Activated gamma-delta T cell treated with anti-CD3 and anti-CD28 coated beads, Interleukin-2, amount 50 U/mL, for 16 hours (primary cell): ENCODE measurements around the gene SEC14L2.
A peak's percentile ranks its signal among the peaks of the same experiment; 100 is the strongest.
"Not testable (repeated sequence)": the region's sequence is repeated elsewhere in the genome, so short reads cannot be mapped to it uniquely, and the experiment has no call there.

ENCODE experiments used
- DNase-seq: peaks from one replicate; pipeline ENCODE4 v3.0.0-alpha.2; 2020; ENCODE audit warnings: low read depth

SEC14L2 gene

GRCh38 chr22:30375312-30375849 lies 21.4 kb upstream of the SEC14L2 start:
- DNase-seq: no peak

GRCh38 chr22:30380011-30380410 lies 16.8 kb upstream of the SEC14L2 start:
- no peak for DNase-seq

GRCh38 chr22:30381264-30381663 lies 15.6 kb upstream of the SEC14L2 start:
- DNase-seq: no peak

GRCh38 chr22:30382340-30382739 lies 14.5 kb upstream of the SEC14L2 start:
- no peak for DNase-seq

- DNase-seq: no peak
Observed at GRCh38 chr22:30383061-30383460, 13.8 kb upstream of the SEC14L2 start.

- no peak for DNase-seq
Observed at GRCh38 chr22:30385942-30386341, 10.9 kb upstream of the SEC14L2 start.

GRCh38 chr22:30386608-30386959 lies 10.2 kb upstream of the SEC14L2 start:
- no peak for DNase-seq

- DNase-seq: peak; percentile 76
Observed at GRCh38 chr22:30386960-30387827, 9.6 kb upstream of the SEC14L2 start, which contains the start of gene RNF215. RNF215 (minus strand) TSS chr22:30387411; CDS start chr22:30387313, 98 bp downstream.

GRCh38 chr22:30390974-30391691 lies 5.7 kb upstream of the SEC14L2 start:
- peak; percentile 71 for DNase-seq

GRCh38 chr22:30392661-30393321 lies 4.0 kb upstream of the SEC14L2 start:
- DNase-seq: no peak

GRCh38 chr22:30393322-30393680 lies 3.5 kb upstream of the SEC14L2 start:
- DNase-seq: no peak

GRCh38 chr22:30393885-30394284 lies 2.9 kb upstream of the SEC14L2 start:
- DNase-seq: no peak

- DNase-seq: no peak
Observed at GRCh38 chr22:30397656-30398635, 1.1 kb downstream of the SEC14L2 start.

- DNase-seq: no peak
Observed at GRCh38 chr22:30398685-30399680, 2.2 kb downstream of the SEC14L2 start.

GRCh38 chr22:30399718-30400117 lies 2.9 kb downstream of the SEC14L2 start:
- no peak for DNase-seq

GRCh38 chr22:30400159-30400558 lies 3.3 kb downstream of the SEC14L2 start:
- DNase-seq: no peak

- DNase-seq: not testable (repeated sequence)
Observed at GRCh38 chr22:30401024-30401423, 4.2 kb downstream of the SEC14L2 start.

- no peak for DNase-seq
Observed at GRCh38 chr22:30402028-30402765, 5.4 kb downstream of the SEC14L2 start.

- not testable (repeated sequence) for DNase-seq
Observed at GRCh38 chr22:30402766-30403104, 5.9 kb downstream of the SEC14L2 start.
